Activated CD8-positive, alpha-beta T cell treated with anti-CD3 and anti-CD28 coated beads for 36 hours (primary cell): ENCODE measurements around the gene CRYAB. TPM values are rescaled to one million over a fixed set of nuclear protein-coding genes. Genes with fewer than 3 reads are reported as not detected.

ENCODE experiments used
- ATAC-seq: fragments of 200-7000 bp; cut with Tn5 transposase; one replicate; pipeline ENCODE4 v1.10.0; 2021; ENCODE audit warnings: mild to moderate bottlenecking, moderate library complexity
- CTCF ChIA-PET: fragments of 350-600 bp; sonication (Branson Sonifier 250); formaldehyde crosslinking; loops from one replicate; lab custom pipeline; 2021; ENCODE audit warnings: antibody characterized with exemption; lab: Charles Lee
- POLR2A ChIA-PET: fragments of 350-600 bp; sonication (Branson Sonifier 250); formaldehyde crosslinking; loops from one replicate; lab custom pipeline; 2021; ENCODE audit warnings: antibody characterized with exemption; lab: Charles Lee
- DNase-seq: peaks from one replicate; pipeline ENCODE4 v3.0.0-alpha.2; 2020
- H3K27ac Mint-ChIP-seq: one replicate; pipeline ENCODE4 v1.8.0; 2021; ENCODE audit warnings: mild to moderate bottlenecking, mixed read lengths
- H3K27me3 Mint-ChIP-seq: one replicate; pipeline ENCODE4 v1.8.0; 2021; ENCODE audit warnings: mixed read lengths
- H3K36me3 Mint-ChIP-seq: one replicate; pipeline ENCODE4 v1.8.0; 2021; ENCODE audit warnings: low read depth, mixed read lengths
- H3K4me1 Mint-ChIP-seq: one replicate; pipeline ENCODE4 v1.8.0; 2021; ENCODE audit warnings: low read depth, mixed read lengths
- H3K4me3 Mint-ChIP-seq: one replicate; pipeline ENCODE4 v1.8.0; 2021; ENCODE audit warnings: mild to moderate bottlenecking, moderate library complexity, mixed read lengths
- H3K9me3 Mint-ChIP-seq: one replicate; pipeline ENCODE4 v1.8.0; 2021; ENCODE audit warnings: mixed read lengths
- CTCF ChIP-seq: fragments of 200-600 bp; IDR thresholded peaks from one replicate; pipeline ENCODE4 v1.8.0; 2022; ENCODE audit warnings: antibody characterized with exemption, mild to moderate bottlenecking
- intact Hi-C: fragments of 100-400 bp; cut with micrococcal nuclease; formaldehyde crosslinking; loops from one replicate; pipeline ENCODE4 v1.10.0; 2022
- total RNA-seq, 2 experiments: library from RNA; stranded (reverse); gene quantifications; one replicate each; pipeline ENCODE4 v1.2.3, GENCODE V29; 2021

The CRYAB gene
- total RNA-seq, 2 experiments from 2014 or later: not detected

GRCh38 chr11:111908639-111909305 is 2.8 kb downstream of the CRYAB start:
- ChIA-PET CTCF (interaction anchor here (0.6 kb wide), 1 partner anchor 90 kb away, joined by 3 read pairs; no protein-coding TSS in a partner anchor), POLR2A (no interaction called here)
- no peak for ATAC-seq

GRCh38 chr11:111906680-111907079 is 4.9 kb downstream of the CRYAB start:
- peaks cover 2% of the 10 kb centered on the region for H3K9me3 Mint-ChIP-seq

More at GRCh38 chr11:111908639-111909305, 2.8 kb downstream of the CRYAB start:
- Mint-ChIP-seq H3K27ac (no peak overlapping the region), H3K4me3 (no peak overlapping the region), H3K9me3 (peaks cover 2% of the 10 kb centered on the region), H3K27me3 (peaks cover 23% of the 10 kb centered on the region), H3K36me3 (peaks cover 2% of the 10 kb centered on the region), H3K4me1 (no peaks in the 10 kb centered on the region)
- TF ChIP-seq CTCF: no peak
- DNase-seq: no peak
- intact Hi-C loops: no loop called here

GRCh38 chr11:111905411-111905810 is 6.2 kb downstream of the CRYAB start:
- TF ChIP-seq CTCF: no peak
- POLR2A ChIA-PET: no interaction called here
- Mint-ChIP-seq H3K27me3 (peaks cover 6% of the 10 kb centered on the region), H3K27ac (no peak overlapping the region), H3K4me3 (no peak overlapping the region), H3K4me1 (no peaks in the 10 kb centered on the region), H3K9me3 (peaks cover 2% of the 10 kb centered on the region), H3K36me3 (peaks cover 2% of the 10 kb centered on the region)
- DNase-seq (no peak), ATAC-seq (no peak)
- intact Hi-C loops: no loop called here
- CTCF ChIA-PET: no interaction called here

More at GRCh38 chr11:111906680-111907079, 4.9 kb downstream of the CRYAB start:
- intact Hi-C loops: no loop called here
- Mint-ChIP-seq H3K27me3 (peaks cover 15% of the 10 kb centered on the region), H3K27ac (no peak overlapping the region), H3K4me1 (no peaks in the 10 kb centered on the region), H3K36me3 (peaks cover 2% of the 10 kb centered on the region), H3K4me3 (no peak overlapping the region)
- ChIA-PET POLR2A (no interaction called here), CTCF (interaction anchor here (1.0 kb wide), 1 partner anchor 21 kb away, joined by 3 read pairs; no protein-coding TSS in a partner anchor)
- DNase-seq (no peak), ATAC-seq (no peak)
- no peak for TF ChIP-seq CTCF

GRCh38 chr11:111886844-111887243 is 24.7 kb downstream of the CRYAB start:
- no peaks in the 10 kb centered on the region for H3K27me3 Mint-ChIP-seq

More at GRCh38 chr11:111886844-111887243, 24.7 kb downstream of the CRYAB start:
- H3K27ac Mint-ChIP-seq: no peak overlapping the region
- TF ChIP-seq CTCF: no peak
- CTCF ChIA-PET: interaction anchor here (1.3 kb wide), 1 partner anchor 45 kb away, joined by 3 read pairs; no protein-coding TSS in a partner anchor
- H3K9me3 Mint-ChIP-seq: no peaks in the 10 kb centered on the region
- H3K4me3 Mint-ChIP-seq: no peak overlapping the region
- POLR2A ChIA-PET: interaction anchor here (0.8 kb wide), 1 partner anchor 23 kb away, joined by 3 read pairs; no protein-coding TSS in a partner anchor
- peaks cover 4% of the 10 kb centered on the region for H3K36me3 Mint-ChIP-seq
- ATAC-seq: no peak
- DNase-seq: no peak
- no peaks in the 10 kb centered on the region for H3K4me1 Mint-ChIP-seq
- intact Hi-C loops: no loop called here
